ENCODE data around the gene SOX6. TPM values are rescaled to one million over a fixed set of nuclear protein-coding genes. Genes with fewer than 3 reads are reported as not detected.

Gene SOX6
- total and polyA plus RNA-seq, 2 donors: 1.6 to 12.8 TPM

GRCh38 chr11:16013649-16014275 is 342.6 kb downstream of the SOX6 start:
- Histone ChIP-seq H3K4me1 (ENCODE audit: insufficient read depth) (peaks cover 2% of the 10 kb centered on the region), H3K27ac (ENCODE audit: low read depth) (no peak overlapping the region), H3K4me3 (ENCODE audit: low read depth, low read length) (no peak overlapping the region), H3K36me3 (ENCODE audit: insufficient read depth) (no peaks in the 10 kb centered on the region)
- WGBS: 67% methylated on average over 3 of the region's 3 CpGs
- no peak for DNase-seq (ENCODE audit: extremely low spot score)

GRCh38 chr11:16013242-16013641 is 343.1 kb downstream of the SOX6 start:
- Histone ChIP-seq H3K27ac (ENCODE audit: low read depth) (no peak overlapping the region), H3K36me3 (ENCODE audit: insufficient read depth) (no peaks in the 10 kb centered on the region), H3K4me1 (ENCODE audit: insufficient read depth) (peaks cover 2% of the 10 kb centered on the region), H3K4me3 (ENCODE audit: low read depth, low read length) (no peak overlapping the region)
- no peak for DNase-seq (ENCODE audit: extremely low spot score)
- 64% methylated on average over 3 of the region's 3 CpGs for WGBS

GRCh38 chr11:16012125-16012751 is 344.1 kb downstream of the SOX6 start:
- H3K4me3 ChIP-seq (ENCODE audit: low read depth, low read length): no peak overlapping the region
- H3K36me3 ChIP-seq (ENCODE audit: insufficient read depth): no peaks in the 10 kb centered on the region
- no peak for DNase-seq (ENCODE audit: extremely low spot score)
- H3K4me1 ChIP-seq (ENCODE audit: insufficient read depth): peaks cover 2% of the 10 kb centered on the region
- WGBS: 75% methylated on average over 6 of the region's 6 CpGs
- H3K27ac ChIP-seq (ENCODE audit: low read depth): no peak overlapping the region

GRCh38 chr11:16011396-16011795 is 344.9 kb downstream of the SOX6 start:
- peaks cover 2% of the 10 kb centered on the region for H3K4me1 ChIP-seq (ENCODE audit: insufficient read depth)
- no peaks in the 10 kb centered on the region for H3K36me3 ChIP-seq (ENCODE audit: insufficient read depth)
- no peak overlapping the region for H3K27ac ChIP-seq (ENCODE audit: low read depth)
- DNase-seq (ENCODE audit: extremely low spot score): no peak
- H3K4me3 ChIP-seq (ENCODE audit: low read depth, low read length): no peak overlapping the region

GRCh38 chr11:16009021-16009420 is 347.3 kb downstream of the SOX6 start:
- Histone ChIP-seq H3K27ac (ENCODE audit: low read depth) (no peak overlapping the region), H3K4me1 (ENCODE audit: insufficient read depth) (peaks cover 2% of the 10 kb centered on the region), H3K36me3 (ENCODE audit: insufficient read depth) (no peaks in the 10 kb centered on the region), H3K4me3 (ENCODE audit: low read depth, low read length) (no peak overlapping the region)
- 95% methylated on average over 1 of the region's 1 CpG for WGBS
- no peak for DNase-seq (ENCODE audit: extremely low spot score)

- Histone ChIP-seq H3K4me1 (ENCODE audit: insufficient read depth) (no peaks in the 10 kb centered on the region), H3K36me3 (ENCODE audit: insufficient read depth) (no peaks in the 10 kb centered on the region), H3K4me3 (ENCODE audit: low read depth, low read length) (no peak overlapping the region), H3K27ac (ENCODE audit: low read depth) (no peak overlapping the region)
- WGBS: 86% methylated on average over 3 of the region's 3 CpGs
- no peak for DNase-seq (ENCODE audit: extremely low spot score)
Observed at GRCh38 chr11:16007514-16007913, 348.8 kb downstream of the SOX6 start.

GRCh38 chr11:16002942-16003341 is 353.4 kb downstream of the SOX6 start:
- H3K36me3 ChIP-seq (ENCODE audit: insufficient read depth): no peaks in the 10 kb centered on the region
- H3K4me1 ChIP-seq (ENCODE audit: insufficient read depth): no peaks in the 10 kb centered on the region
- no peak overlapping the region for H3K4me3 ChIP-seq (ENCODE audit: low read depth, low read length)
- no peak overlapping the region for H3K27ac ChIP-seq (ENCODE audit: low read depth)
- DNase-seq (ENCODE audit: extremely low spot score): no peak
- 97% methylated on average over 1 of the region's 1 CpG for WGBS

GRCh38 chr11:16001899-16002426 is 354.4 kb downstream of the SOX6 start:
- 35% methylated on average over 4 of the region's 4 CpGs for WGBS
- no peak for DNase-seq (ENCODE audit: extremely low spot score)

GRCh38 chr11:16001044-16001568 is 355.2 kb downstream of the SOX6 start:
- no peak for DNase-seq (ENCODE audit: extremely low spot score)

More at GRCh38 chr11:16001899-16002426, 354.4 kb downstream of the SOX6 start:
- Histone ChIP-seq H3K36me3 (ENCODE audit: insufficient read depth) (no peaks in the 10 kb centered on the region), H3K27ac (ENCODE audit: low read depth) (no peak overlapping the region), H3K4me3 (ENCODE audit: low read depth, low read length) (no peak overlapping the region), H3K4me1 (ENCODE audit: insufficient read depth) (no peaks in the 10 kb centered on the region)

GRCh38 chr11:16000065-16000464 is 356.3 kb downstream of the SOX6 start:
- no peak overlapping the region for H3K27ac ChIP-seq (ENCODE audit: low read depth)
- H3K4me1 ChIP-seq (ENCODE audit: insufficient read depth): no peaks in the 10 kb centered on the region
- 44% methylated on average over 1 of the region's 1 CpG for WGBS
- DNase-seq (ENCODE audit: extremely low spot score): no peak
- no peaks in the 10 kb centered on the region for H3K36me3 ChIP-seq (ENCODE audit: insufficient read depth)
- H3K4me3 ChIP-seq (ENCODE audit: low read depth, low read length): no peak overlapping the region

More at GRCh38 chr11:16001044-16001568, 355.2 kb downstream of the SOX6 start:
- Histone ChIP-seq H3K4me3 (ENCODE audit: low read depth, low read length) (no peak overlapping the region), H3K36me3 (ENCODE audit: insufficient read depth) (no peaks in the 10 kb centered on the region), H3K27ac (ENCODE audit: low read depth) (no peak overlapping the region), H3K4me1 (ENCODE audit: insufficient read depth) (no peaks in the 10 kb centered on the region)
- 74% methylated on average over 4 of the region's 4 CpGs for WGBS

- WGBS: 94% methylated on average over 4 of the region's 4 CpGs
- no peak for DNase-seq (ENCODE audit: extremely low spot score)
- H3K36me3 ChIP-seq (ENCODE audit: insufficient read depth): no peaks in the 10 kb centered on the region
Observed at GRCh38 chr11:15993345-15993744, 363.0 kb downstream of the SOX6 start.

GRCh38 chr11:15991215-15991614 is 365.1 kb downstream of the SOX6 start:
- no peak for DNase-seq (ENCODE audit: extremely low spot score)
- Histone ChIP-seq H3K4me1 (ENCODE audit: insufficient read depth) (peaks cover 1% of the 10 kb centered on the region), H3K27ac (ENCODE audit: low read depth) (no peak overlapping the region), H3K4me3 (ENCODE audit: low read depth, low read length) (no peak overlapping the region), H3K36me3 (ENCODE audit: insufficient read depth) (no peaks in the 10 kb centered on the region)
- 96% methylated on average over 3 of the region's 3 CpGs for WGBS

More at GRCh38 chr11:15993345-15993744, 363.0 kb downstream of the SOX6 start:
- H3K4me1 ChIP-seq (ENCODE audit: insufficient read depth): peaks cover 1% of the 10 kb centered on the region
- no peak overlapping the region for H3K27ac ChIP-seq (ENCODE audit: low read depth)
- no peak overlapping the region for H3K4me3 ChIP-seq (ENCODE audit: low read depth, low read length)

GRCh38 chr11:15989685-15990084 is 366.7 kb downstream of the SOX6 start:
- DNase-seq (ENCODE audit: extremely low spot score): no peak
- WGBS: 80% methylated on average over 1 of the region's 1 CpG
- Histone ChIP-seq H3K4me1 (ENCODE audit: insufficient read depth) (no peaks in the 10 kb centered on the region), H3K4me3 (ENCODE audit: low read depth, low read length) (no peak overlapping the region), H3K27ac (ENCODE audit: low read depth) (no peak overlapping the region), H3K36me3 (ENCODE audit: insufficient read depth) (no peaks in the 10 kb centered on the region)

GRCh38 chr11:15988693-15989231 is 367.6 kb downstream of the SOX6 start:
- Histone ChIP-seq H3K36me3 (ENCODE audit: insufficient read depth) (no peaks in the 10 kb centered on the region), H3K4me3 (ENCODE audit: low read depth, low read length) (no peak overlapping the region), H3K4me1 (ENCODE audit: insufficient read depth) (no peaks in the 10 kb centered on the region), H3K27ac (ENCODE audit: low read depth) (no peak overlapping the region)
- WGBS: 78% methylated on average over 14 of the region's 14 CpGs
- no peak for DNase-seq (ENCODE audit: extremely low spot score)

All from urinary bladder (tissue), 4 donors.